Stimulated activated CD8-positive, alpha-beta memory T cell treated with anti-CD3 and anti-CD28 coated beads, Interleukin-12 subunit alpha, Interleukin-12 subunit beta, amount 100 ng/mL, for 24 hours (primary cell): ENCODE data around the gene HOXC12.

ENCODE experiments used
- DNase-seq: peaks from one replicate; pipeline ENCODE4 v3.0.0-alpha.2; 2020; ENCODE audit errors: extremely low read depth

The HOXC12 gene

GRCh38 chr12:53996240-53997203 is 41.8 kb downstream of the HOXC12 start:
- DNase-seq = no peak

GRCh38 chr12:53997204-53998109 is 42.8 kb downstream of the HOXC12 start:
- DNase-seq = no peak

- DNase-seq = no peak
Observed at GRCh38 chr12:53998110-53998899, 43.6 kb downstream of the HOXC12 start.

- DNase-seq = no peak
Observed at GRCh38 chr12:53998900-53999236, 44.2 kb downstream of the HOXC12 start.

GRCh38 chr12:53999559-54000115 is 44.9 kb downstream of the HOXC12 start:
- DNase-seq = no peak

GRCh38 chr12:54000116-54001114 is 45.7 kb downstream of the HOXC12 start, which contains the start of gene HOXC9:
Gene HOXC9, plus strand, starts transcription at chr12:54000161. Its CDS starts 28 bp downstream, at chr12:54000189.
- no peak for DNase-seq

GRCh38 chr12:54001283-54002187 is 46.8 kb downstream of the HOXC12 start:
- DNase-seq = no peak

- no peak for DNase-seq
Observed at GRCh38 chr12:54002278-54002914, 47.7 kb downstream of the HOXC12 start.

- DNase-seq = no peak
Observed at GRCh38 chr12:54002915-54003389, 48.2 kb downstream of the HOXC12 start.

- DNase-seq = no peak
Observed at GRCh38 chr12:54003625-54004024, 48.9 kb downstream of the HOXC12 start.

- DNase-seq = no peak
Observed at GRCh38 chr12:54004063-54004840, 49.5 kb downstream of the HOXC12 start.

- DNase-seq = no peak
Observed at GRCh38 chr12:54004841-54005530, 50.3 kb downstream of the HOXC12 start.

- no peak for DNase-seq
Observed at GRCh38 chr12:54005531-54005852, 50.8 kb downstream of the HOXC12 start.

GRCh38 chr12:54005853-54006558 is 51.3 kb downstream of the HOXC12 start:
- DNase-seq = peak; percentile 62

- DNase-seq = no peak
Observed at GRCh38 chr12:54006559-54007220, 52.0 kb downstream of the HOXC12 start.
